Mesodermal cell (in vitro differentiated cells): ENCODE results near the gene PRXL2B.

ENCODE experiments used
- H3K27ac ChIP-seq: 2 replicates; pipeline ENCODE4 v1.7.0; 2013; ENCODE audit warnings: mild to moderate bottlenecking, low read depth, low read length, moderate library complexity; ENCODE audit not compliant: severe bottlenecking
- H3K36me3 ChIP-seq: 2 replicates; pipeline ENCODE4 v1.7.1; 2013; ENCODE audit warnings: mild to moderate bottlenecking, low read length, moderate library complexity; ENCODE audit not compliant: control insufficient read depth, insufficient read depth
- H3K4me1 ChIP-seq: one replicate; pipeline ENCODE4 v1.7.1; 2013; ENCODE audit warnings: mild to moderate bottlenecking, low read length; ENCODE audit not compliant: insufficient read depth, control insufficient read depth, poor library complexity, severe bottlenecking
- H3K4me3 ChIP-seq: 2 replicates; pipeline ENCODE4 v1.7.0; 2013; ENCODE audit warnings: low read length, control low read depth, mild to moderate bottlenecking; ENCODE audit not compliant: insufficient read depth, poor library complexity, severe bottlenecking; ENCODE audit errors: extremely low read depth
- H3K9me3 ChIP-seq: 2 replicates; pipeline ENCODE4 v1.7.1; 2013; ENCODE audit warnings: mild to moderate bottlenecking, low read length, moderate library complexity; ENCODE audit not compliant: control insufficient read depth
- WGBS, 2 experiments: methylation state at CpG; one replicate each; pipeline ENCODE4 v1.1.5; 2013; ENCODE audit warnings: missing lambda C conversion rate in 2 of 2; ENCODE audit not compliant: insufficient coverage in 2 of 2; 5-methylcytosine and 5-hydroxymethylcytosine counted together

PRXL2B gene

GRCh38 chr1:2588661-2589430 lies 2.3 kb downstream of the PRXL2B start:
- no peak overlapping the region for H3K4me3 ChIP-seq
- no peak overlapping the region for H3K27ac ChIP-seq
- H3K4me1 ChIP-seq = peaks cover 14% of the 10 kb centered on the region
- H3K9me3 ChIP-seq = peaks cover 3% of the 10 kb centered on the region
- H3K36me3 ChIP-seq = peaks cover 4% of the 10 kb centered on the region
- WGBS, 2 experiments = 91 to 93% methylated on average over 18 to 20 of the region's 23 CpGs

DNA sequence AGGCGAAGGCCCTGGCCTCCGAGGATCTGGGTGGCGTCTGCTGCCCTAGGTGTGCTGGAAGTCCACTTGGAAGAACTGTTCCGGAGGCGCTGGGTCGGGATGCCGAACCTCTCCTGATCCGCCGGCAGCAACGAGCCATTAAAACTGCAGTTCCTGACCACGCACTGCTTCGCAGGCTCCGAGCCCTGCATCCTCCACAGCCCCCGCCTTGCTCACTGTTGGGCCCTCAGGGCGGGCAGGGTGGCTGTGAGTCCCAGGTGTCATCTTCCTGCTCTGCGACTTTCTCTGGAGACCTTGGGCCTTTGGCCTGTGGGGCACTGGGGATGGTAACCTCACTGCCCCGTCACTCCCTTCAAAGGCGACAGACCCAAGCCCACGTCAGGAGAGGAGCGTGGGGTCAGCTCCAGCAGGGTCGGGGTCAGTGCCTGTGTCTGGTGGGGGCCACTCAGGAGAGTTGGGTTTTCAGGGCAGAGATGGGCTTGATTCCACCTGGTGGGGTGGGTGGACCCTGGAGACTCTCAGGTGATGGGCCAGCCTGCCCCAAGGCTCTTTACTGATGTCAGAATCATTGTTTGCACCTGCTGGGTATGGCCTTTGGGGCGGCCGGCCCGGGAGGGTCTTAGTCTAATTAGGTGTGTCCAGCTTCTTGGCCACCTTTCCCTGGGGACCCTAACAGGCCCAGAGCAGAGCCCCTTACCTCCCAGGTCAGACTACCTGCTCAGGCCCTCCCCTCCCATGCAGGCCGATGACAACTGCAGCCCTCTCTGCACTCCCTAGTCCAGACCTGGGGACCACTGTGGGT lies 3.1 kb downstream of the PRXL2B start:
- H3K36me3 ChIP-seq = peaks cover 4% of the 10 kb centered on the region
- WGBS, 2 experiments = 93 to 94% methylated on average over 24 to 25 of the region's 25 CpGs
- H3K4me3 ChIP-seq = no peak overlapping the region
- H3K4me1 ChIP-seq = peaks cover 14% of the 10 kb centered on the region
- no peak overlapping the region for H3K27ac ChIP-seq
- H3K9me3 ChIP-seq = peaks cover 3% of the 10 kb centered on the region

- Histone ChIP-seq H3K27ac (no peak overlapping the region), H3K9me3 (peaks cover 3% of the 10 kb centered on the region), H3K36me3 (peaks cover 4% of the 10 kb centered on the region), H3K4me1 (peaks cover 5% of the 10 kb centered on the region), H3K4me3 (no peak overlapping the region)
- WGBS, 2 experiments = 94 to 97% methylated on average over 27 to 31 of the region's 31 CpGs
These were observed 3.9 kb downstream of the PRXL2B start for GRCh38 chr1:2590233-2591141.

DNA sequence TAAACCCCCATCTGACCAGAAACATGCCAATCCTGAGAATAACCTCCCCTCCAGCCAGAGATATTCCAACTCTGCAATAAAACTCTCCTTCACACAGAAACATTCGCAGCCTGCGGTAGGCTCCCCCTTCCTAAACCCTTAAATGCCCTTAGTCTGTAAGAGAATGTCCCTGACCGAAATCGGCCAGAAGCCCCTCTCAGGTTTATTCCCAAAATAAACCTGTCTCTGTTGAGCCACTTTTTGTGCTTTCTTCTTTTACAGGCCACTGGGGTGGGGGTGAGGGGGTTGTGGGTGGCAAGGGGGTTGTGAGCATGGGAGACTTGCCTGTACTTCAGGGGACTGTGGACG lies 4.6 kb downstream of the PRXL2B start:
- Histone ChIP-seq H3K4me3 (no peak overlapping the region), H3K4me1 (peaks cover 4% of the 10 kb centered on the region), H3K9me3 (peaks cover 3% of the 10 kb centered on the region), H3K27ac (no peak overlapping the region), H3K36me3 (peaks cover 4% of the 10 kb centered on the region)
- 94 to 97% methylated on average over 3 to 5 of the region's 5 CpGs for WGBS, 2 experiments

GRCh38 chr1:2591581-2592261 lies 5.1 kb downstream of the PRXL2B start:
- peaks cover 4% of the 10 kb centered on the region for H3K36me3 ChIP-seq
- peaks cover 3% of the 10 kb centered on the region for H3K9me3 ChIP-seq
- no peak overlapping the region for H3K27ac ChIP-seq
- no peak overlapping the region for H3K4me3 ChIP-seq
- H3K4me1 ChIP-seq = peaks cover 4% of the 10 kb centered on the region
- 94 to 95% methylated on average over 4 to 6 of the region's 12 CpGs for WGBS, 2 experiments

DNA sequence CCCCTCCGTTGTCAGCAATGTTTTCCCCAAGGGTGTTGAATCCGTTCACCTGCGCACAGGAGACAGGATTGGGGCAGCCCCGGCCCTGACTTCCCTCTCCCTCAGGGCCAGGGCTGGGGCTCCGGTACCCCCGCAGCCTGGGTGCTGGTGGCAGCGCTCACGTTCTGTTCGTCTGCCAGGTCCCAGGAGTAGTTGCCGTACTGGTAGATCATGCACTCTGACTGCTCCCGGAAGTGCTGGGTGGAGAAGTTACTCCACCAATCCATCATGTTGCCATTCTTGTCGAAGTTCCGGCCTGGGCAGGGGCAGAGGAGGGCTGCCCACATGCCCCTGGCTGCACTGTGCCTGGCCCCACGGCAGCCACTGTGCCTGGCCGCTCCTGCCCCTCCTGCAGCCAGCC lies 6.1 kb downstream of the PRXL2B start:
- Histone ChIP-seq H3K36me3 (peaks cover 4% of the 10 kb centered on the region), H3K9me3 (peaks cover 3% of the 10 kb centered on the region), H3K4me1 (peaks cover 1% of the 10 kb centered on the region), H3K4me3 (no peak overlapping the region), H3K27ac (no peak overlapping the region)
- 77 to 87% methylated on average over 10 to 15 of the region's 15 CpGs for WGBS, 2 experiments

DNA sequence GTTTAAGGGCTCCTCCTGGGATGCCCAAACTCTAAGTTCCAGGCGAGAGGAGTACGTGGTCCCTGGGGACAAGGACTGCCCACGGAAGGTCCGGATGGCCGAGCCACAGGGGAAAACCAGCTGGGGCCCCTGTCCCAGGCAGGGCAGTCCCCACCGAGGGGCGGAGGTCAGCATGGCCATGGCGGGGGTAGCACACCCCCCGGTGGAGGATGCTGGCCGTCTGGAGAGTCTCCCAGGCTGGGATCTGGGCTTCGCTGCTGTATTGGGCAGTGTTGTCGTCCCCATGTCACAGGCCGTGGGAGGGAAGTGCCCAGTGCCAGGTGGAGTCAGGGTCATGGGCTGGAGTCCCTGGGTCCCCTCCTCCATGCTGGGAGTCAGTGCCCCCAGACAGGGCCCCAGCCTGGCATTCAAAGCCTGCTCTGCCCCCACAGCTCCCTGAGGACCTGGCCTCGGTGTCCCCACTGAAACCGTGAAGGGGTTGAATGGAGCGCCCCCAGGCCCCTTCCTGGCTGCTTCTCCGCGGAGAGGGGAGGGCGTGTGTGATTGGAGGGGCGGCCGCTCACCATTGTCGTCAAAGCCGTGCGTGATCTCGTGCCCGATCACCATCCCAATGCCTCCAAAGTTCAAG lies 6.8 kb downstream of the PRXL2B start:
- H3K4me3 ChIP-seq = no peak overlapping the region
- no peaks in the 10 kb centered on the region for H3K4me1 ChIP-seq
- 80 to 81% methylated on average over 17 to 26 of the region's 26 CpGs for WGBS, 2 experiments
- peaks cover 4% of the 10 kb centered on the region for H3K36me3 ChIP-seq
- H3K27ac ChIP-seq = no peak overlapping the region
- H3K9me3 ChIP-seq = peaks cover 3% of the 10 kb centered on the region

DNA sequence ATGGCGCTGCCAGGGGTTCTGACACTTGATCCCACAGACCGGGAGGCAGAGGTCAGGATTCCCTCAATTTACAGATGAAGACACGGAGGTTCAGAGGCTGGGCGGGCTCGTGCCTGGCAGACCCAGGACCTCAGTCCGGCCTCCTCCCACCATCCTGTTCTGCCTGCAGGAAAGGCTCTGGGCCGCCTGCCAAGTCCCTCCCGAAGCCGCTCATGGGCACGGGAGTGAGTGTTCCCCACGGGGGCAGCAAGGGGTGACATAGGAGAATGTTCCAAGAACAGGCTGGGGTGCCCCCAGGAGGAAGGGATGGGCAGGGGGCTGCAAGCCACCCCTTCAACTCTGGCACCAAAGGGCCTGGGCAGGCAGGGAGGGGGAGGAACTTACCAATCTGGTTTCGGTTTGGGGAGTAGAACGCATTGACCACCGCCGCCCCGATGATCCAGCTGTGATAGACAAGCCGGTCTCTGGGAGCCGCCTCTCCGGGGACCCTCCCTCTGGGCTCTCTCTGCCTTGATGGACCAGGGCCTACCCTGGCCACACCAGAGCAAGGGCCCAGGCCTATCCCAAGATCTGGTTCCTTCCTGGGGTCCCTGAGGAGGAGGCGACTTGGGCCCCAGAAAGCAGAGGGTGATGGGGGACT lies 7.5 kb downstream of the PRXL2B start:
- 85 to 89% methylated on average over 15 to 20 of the region's 20 CpGs for WGBS, 2 experiments

GRCh38 chr1:2594641-2595131 lies 8.1 kb downstream of the PRXL2B start:
- H3K36me3 ChIP-seq = peaks cover 4% of the 10 kb centered on the region
- WGBS, 2 experiments = 87 to 97% methylated on average over 7 to 17 of the region's 17 CpGs
- peaks cover 3% of the 10 kb centered on the region for H3K9me3 ChIP-seq
- H3K4me3 ChIP-seq = no peak overlapping the region
- H3K4me1 ChIP-seq = no peaks in the 10 kb centered on the region
- H3K27ac ChIP-seq = no peak overlapping the region

More for the DNA sequence above, 7.5 kb downstream of the PRXL2B start:
- peaks cover 3% of the 10 kb centered on the region for H3K9me3 ChIP-seq
- no peak overlapping the region for H3K27ac ChIP-seq
- peaks cover 4% of the 10 kb centered on the region for H3K36me3 ChIP-seq
- H3K4me1 ChIP-seq = no peaks in the 10 kb centered on the region
- no peak overlapping the region for H3K4me3 ChIP-seq
